ENCODE measurements around the gene ZNF438.

ZNF438 gene

GRCh38 chr10:30835146-30835545, 196.5 kb downstream of the ZNF438 start:
- no peaks in the 10 kb centered on the region for H3K27me3 Mint-ChIP-seq
- no peak overlapping the region for H3K27ac Mint-ChIP-seq
- H3K9me3 Mint-ChIP-seq, result no peaks in the 10 kb centered on the region
- no peak overlapping the region for H3K4me3 Mint-ChIP-seq
- intact Hi-C loops (cut with micrococcal nuclease), result no loop called here
- peaks cover 9% of the 10 kb centered on the region for H3K36me3 Mint-ChIP-seq (ENCODE audit: low read depth)
- peaks cover 7% of the 10 kb centered on the region for H3K4me1 Mint-ChIP-seq (ENCODE audit: low read depth)

DNA sequence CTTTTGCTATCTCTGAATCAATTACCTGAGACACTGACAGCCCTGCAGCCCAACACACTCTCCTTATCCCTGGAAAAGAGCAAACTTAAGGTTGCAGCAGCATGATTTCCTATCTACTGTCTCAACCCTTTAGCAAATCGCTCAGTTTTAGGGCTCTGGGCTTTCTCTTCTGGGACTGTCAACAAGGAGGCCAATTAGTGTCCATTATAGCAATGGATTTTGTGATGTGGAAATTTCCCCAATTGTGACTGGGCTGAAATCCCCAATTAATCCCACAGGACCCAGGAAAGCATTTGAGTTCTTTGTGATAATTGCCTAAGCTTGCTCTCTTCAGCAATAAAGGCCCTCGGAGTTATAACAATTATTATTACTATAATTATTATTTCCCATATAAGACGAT, 197.0 kb downstream of the ZNF438 start:
- H3K27ac Mint-ChIP-seq, result no peak overlapping the region
- intact Hi-C loops (cut with micrococcal nuclease), result no loop called here
- H3K4me3 Mint-ChIP-seq, result no peak overlapping the region
- no peaks in the 10 kb centered on the region for H3K27me3 Mint-ChIP-seq
- peaks cover 9% of the 10 kb centered on the region for H3K36me3 Mint-ChIP-seq (ENCODE audit: low read depth)
- no peaks in the 10 kb centered on the region for H3K9me3 Mint-ChIP-seq
- H3K4me1 Mint-ChIP-seq (ENCODE audit: low read depth), result peaks cover 7% of the 10 kb centered on the region

DNA sequence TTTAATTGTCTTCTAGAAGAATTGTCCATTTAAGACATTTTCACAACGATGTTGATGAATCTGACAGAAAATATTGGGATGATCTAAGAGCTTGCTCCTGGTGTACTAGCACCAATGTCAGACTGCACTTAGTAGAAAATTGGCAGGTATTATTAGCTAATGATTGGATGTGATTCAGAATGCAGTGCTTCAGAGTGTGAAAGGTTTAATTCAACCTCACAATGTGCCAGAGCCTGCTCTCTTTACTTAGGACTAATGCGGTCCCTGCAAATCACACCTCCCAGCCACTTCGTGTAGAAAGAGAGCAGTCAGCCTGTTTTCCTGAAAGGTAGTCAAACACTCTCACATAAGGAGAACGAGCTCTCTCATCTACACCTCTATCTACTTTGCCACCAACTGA, 197.5 kb downstream of the ZNF438 start:
- no peak overlapping the region for H3K27ac Mint-ChIP-seq
- H3K9me3 Mint-ChIP-seq, result no peaks in the 10 kb centered on the region
- intact Hi-C loops (cut with micrococcal nuclease), result no loop called here
- peaks cover 4% of the 10 kb centered on the region for H3K4me1 Mint-ChIP-seq (ENCODE audit: low read depth)
- H3K4me3 Mint-ChIP-seq, result no peak overlapping the region
- H3K27me3 Mint-ChIP-seq, result no peaks in the 10 kb centered on the region
- H3K36me3 Mint-ChIP-seq (ENCODE audit: low read depth), result peaks cover 9% of the 10 kb centered on the region

- no peaks in the 10 kb centered on the region for H3K9me3 Mint-ChIP-seq
- no peaks in the 10 kb centered on the region for H3K27me3 Mint-ChIP-seq
- intact Hi-C loops (cut with micrococcal nuclease), result no loop called here
- no peaks in the 10 kb centered on the region for H3K4me1 Mint-ChIP-seq (ENCODE audit: low read depth)
- H3K4me3 Mint-ChIP-seq, result no peak overlapping the region
- no peak overlapping the region for H3K27ac Mint-ChIP-seq
- H3K36me3 Mint-ChIP-seq (ENCODE audit: low read depth), result peaks cover 9% of the 10 kb centered on the region
Measured at GRCh38 chr10:30833628-30833970, 198.1 kb downstream of the ZNF438 start.

GRCh38 chr10:30832749-30833627, 198.7 kb downstream of the ZNF438 start:
- intact Hi-C loops (cut with micrococcal nuclease), result no loop called here
- peaks cover 9% of the 10 kb centered on the region for H3K36me3 Mint-ChIP-seq (ENCODE audit: low read depth)
- H3K27ac Mint-ChIP-seq, result no peak overlapping the region
- H3K27me3 Mint-ChIP-seq, result no peaks in the 10 kb centered on the region
- no peaks in the 10 kb centered on the region for H3K4me1 Mint-ChIP-seq (ENCODE audit: low read depth)
- H3K9me3 Mint-ChIP-seq, result no peaks in the 10 kb centered on the region
- H3K4me3 Mint-ChIP-seq, result no peak overlapping the region

- intact Hi-C loops (cut with micrococcal nuclease), result no loop called here
- Mint-ChIP-seq H3K4me3 (no peak overlapping the region), H3K27ac (no peak overlapping the region), H3K9me3 (no peaks in the 10 kb centered on the region), H3K27me3 (no peaks in the 10 kb centered on the region), H3K4me1 (ENCODE audit: low read depth) (no peaks in the 10 kb centered on the region), H3K36me3 (ENCODE audit: low read depth) (peaks cover 9% of the 10 kb centered on the region)
Measured at GRCh38 chr10:30832001-30832748, 199.5 kb downstream of the ZNF438 start.

DNA sequence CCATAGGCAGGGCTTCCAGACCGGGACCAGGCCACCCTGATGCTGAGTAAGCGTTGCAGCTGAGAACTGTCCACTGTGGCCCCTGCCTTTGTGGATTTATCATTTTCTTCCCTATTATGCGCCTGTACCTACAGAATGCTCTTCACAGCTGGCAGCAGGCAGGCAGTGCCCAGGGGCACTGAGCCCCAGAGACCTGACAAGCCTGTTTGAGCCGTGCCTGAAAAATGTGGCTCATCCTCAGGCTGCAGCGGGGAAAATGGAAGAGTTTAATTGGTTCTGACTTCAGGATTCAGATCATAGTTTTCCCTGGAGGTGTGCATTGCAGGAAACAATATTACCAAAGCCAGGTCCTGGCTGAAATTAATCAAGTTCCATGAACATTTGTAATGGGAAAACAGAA, 200.2 kb downstream of the ZNF438 start:
- Mint-ChIP-seq H3K27ac (no peak overlapping the region), H3K4me1 (ENCODE audit: low read depth) (no peaks in the 10 kb centered on the region), H3K36me3 (ENCODE audit: low read depth) (peaks cover 9% of the 10 kb centered on the region), H3K27me3 (no peaks in the 10 kb centered on the region), H3K9me3 (no peaks in the 10 kb centered on the region), H3K4me3 (no peak overlapping the region)
- intact Hi-C loops (cut with micrococcal nuclease), result no loop called here

DNA sequence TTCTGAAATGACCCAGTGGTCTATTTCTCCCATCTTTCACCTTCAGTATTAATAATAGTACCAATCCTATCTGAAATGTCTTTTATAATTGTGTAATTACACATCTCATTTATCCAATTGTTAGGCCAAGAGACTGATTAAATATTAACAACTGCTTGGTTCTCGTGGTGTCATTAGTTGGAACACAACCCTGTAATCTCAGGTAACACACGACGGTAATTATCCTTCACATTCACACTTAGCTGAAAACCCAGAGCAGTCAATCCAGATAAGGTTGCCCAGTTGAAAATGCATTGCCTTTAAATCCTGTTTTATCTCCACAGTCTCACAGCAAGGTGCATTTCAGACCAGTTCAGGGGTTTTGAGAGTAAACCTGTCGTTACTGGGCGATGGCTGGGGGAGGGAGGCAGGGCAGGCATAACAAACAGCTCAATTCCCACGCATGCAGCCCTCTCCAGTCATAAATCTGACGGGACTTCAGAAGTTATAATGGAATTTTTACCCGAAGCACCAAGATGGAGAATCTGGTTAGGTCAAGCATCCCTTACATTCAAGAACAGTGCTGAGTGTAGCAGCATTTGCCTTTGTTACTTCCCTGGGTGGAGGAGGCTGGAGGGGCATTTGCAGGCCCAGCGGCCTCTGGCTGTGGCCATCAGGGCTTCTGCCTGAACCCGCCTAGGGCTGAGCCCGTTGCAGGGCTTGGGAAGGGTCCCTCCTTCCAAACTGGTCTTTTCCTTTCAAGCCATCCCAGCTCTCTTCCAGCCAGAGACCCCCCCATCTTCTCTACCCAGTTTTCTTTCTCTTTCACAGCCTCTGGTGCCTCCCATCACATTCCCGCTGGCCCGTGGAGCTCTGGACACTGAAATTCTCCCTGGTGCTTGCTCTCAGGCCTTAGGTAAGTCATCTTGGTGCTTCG, 201.1 kb downstream of the ZNF438 start:
- Mint-ChIP-seq H3K27me3 (no peaks in the 10 kb centered on the region), H3K4me3 (no peak overlapping the region), H3K27ac (no peak overlapping the region), H3K36me3 (ENCODE audit: low read depth) (peaks cover 6% of the 10 kb centered on the region), H3K9me3 (no peaks in the 10 kb centered on the region), H3K4me1 (ENCODE audit: low read depth) (no peaks in the 10 kb centered on the region)
- intact Hi-C loops (cut with micrococcal nuclease), result no loop called here

GRCh38 chr10:30829901-30830300, 201.8 kb downstream of the ZNF438 start:
- H3K36me3 Mint-ChIP-seq (ENCODE audit: low read depth), result no peaks in the 10 kb centered on the region
- H3K9me3 Mint-ChIP-seq, result no peaks in the 10 kb centered on the region
- H3K4me3 Mint-ChIP-seq, result no peak overlapping the region
- no peaks in the 10 kb centered on the region for H3K27me3 Mint-ChIP-seq
- intact Hi-C loops (cut with micrococcal nuclease), result no loop called here
- H3K27ac Mint-ChIP-seq, result no peak overlapping the region
- no peaks in the 10 kb centered on the region for H3K4me1 Mint-ChIP-seq (ENCODE audit: low read depth)

DNA sequence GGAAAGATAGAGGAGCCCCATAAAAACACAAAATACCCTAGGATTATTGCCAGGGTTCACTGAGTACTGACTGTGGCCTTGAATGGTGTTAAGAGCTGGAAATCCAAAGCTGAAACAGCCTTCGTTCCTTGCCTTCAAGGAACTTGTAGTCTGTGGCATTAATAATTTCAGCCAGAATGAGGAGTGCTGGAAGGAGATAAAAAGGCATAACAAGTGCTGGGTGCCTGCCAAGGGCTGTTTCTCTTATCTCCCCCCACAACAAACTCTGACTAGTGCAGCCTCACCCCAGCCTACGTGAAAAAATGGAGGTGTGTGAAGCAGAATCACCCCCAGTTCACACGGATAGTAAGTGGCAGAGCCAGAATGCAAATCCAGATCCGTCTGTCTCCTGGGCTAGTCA, 203.0 kb downstream of the ZNF438 start:
- Mint-ChIP-seq H3K27me3 (no peaks in the 10 kb centered on the region), H3K9me3 (no peaks in the 10 kb centered on the region), H3K4me3 (no peak overlapping the region), H3K27ac (no peak overlapping the region), H3K36me3 (ENCODE audit: low read depth) (no peaks in the 10 kb centered on the region), H3K4me1 (ENCODE audit: low read depth) (no peaks in the 10 kb centered on the region)
- intact Hi-C loops (cut with micrococcal nuclease), result no loop called here

- intact Hi-C loops (cut with micrococcal nuclease), result no loop called here
- no peaks in the 10 kb centered on the region for H3K9me3 Mint-ChIP-seq
- no peak overlapping the region for H3K27ac Mint-ChIP-seq
- H3K36me3 Mint-ChIP-seq (ENCODE audit: low read depth), result no peaks in the 10 kb centered on the region
- no peaks in the 10 kb centered on the region for H3K27me3 Mint-ChIP-seq
- no peaks in the 10 kb centered on the region for H3K4me1 Mint-ChIP-seq (ENCODE audit: low read depth)
- H3K4me3 Mint-ChIP-seq, result no peak overlapping the region
Measured at GRCh38 chr10:30828164-30828563, 203.5 kb downstream of the ZNF438 start.

GRCh38 chr10:30827531-30828120, 204.0 kb downstream of the ZNF438 start:
- no peaks in the 10 kb centered on the region for H3K36me3 Mint-ChIP-seq (ENCODE audit: low read depth)
- H3K4me3 Mint-ChIP-seq, result no peak overlapping the region
- no peaks in the 10 kb centered on the region for H3K27me3 Mint-ChIP-seq
- H3K9me3 Mint-ChIP-seq, result no peaks in the 10 kb centered on the region
- intact Hi-C loops (cut with micrococcal nuclease), result no loop called here
- no peak overlapping the region for H3K27ac Mint-ChIP-seq
- H3K4me1 Mint-ChIP-seq (ENCODE audit: low read depth), result no peaks in the 10 kb centered on the region

DNA sequence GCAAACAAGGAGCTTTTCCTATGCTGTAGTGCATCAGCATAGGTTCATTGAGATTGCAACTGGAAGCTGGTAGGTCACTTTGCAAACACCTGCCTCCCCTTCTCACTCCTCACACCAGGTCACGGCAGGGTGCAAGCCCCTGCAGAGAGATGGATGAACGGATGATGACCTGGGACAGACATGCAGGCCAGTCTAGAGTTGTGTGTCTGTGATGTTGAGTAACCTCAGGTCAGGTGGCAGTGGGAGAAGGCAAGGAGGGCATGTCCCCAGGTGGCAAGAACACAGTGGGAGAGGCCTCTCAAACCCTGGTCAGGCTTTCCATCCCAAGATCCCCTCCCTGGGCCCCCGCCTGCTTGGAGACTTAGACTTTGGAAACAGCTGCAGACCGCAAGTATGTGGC, 205.0 kb downstream of the ZNF438 start:
- peaks cover 3% of the 10 kb centered on the region for H3K4me1 Mint-ChIP-seq (ENCODE audit: low read depth)
- no peak overlapping the region for H3K27ac Mint-ChIP-seq
- no peaks in the 10 kb centered on the region for H3K36me3 Mint-ChIP-seq (ENCODE audit: low read depth)
- intact Hi-C loops (cut with micrococcal nuclease), result no loop called here
- H3K4me3 Mint-ChIP-seq, result no peak overlapping the region
- H3K27me3 Mint-ChIP-seq, result no peaks in the 10 kb centered on the region
- H3K9me3 Mint-ChIP-seq, result no peaks in the 10 kb centered on the region
